ENCODE measurements around the gene PRR33.
A peak's percentile ranks its signal among the peaks of the same experiment; 100 is the strongest.

Gene PRR33

DNA sequence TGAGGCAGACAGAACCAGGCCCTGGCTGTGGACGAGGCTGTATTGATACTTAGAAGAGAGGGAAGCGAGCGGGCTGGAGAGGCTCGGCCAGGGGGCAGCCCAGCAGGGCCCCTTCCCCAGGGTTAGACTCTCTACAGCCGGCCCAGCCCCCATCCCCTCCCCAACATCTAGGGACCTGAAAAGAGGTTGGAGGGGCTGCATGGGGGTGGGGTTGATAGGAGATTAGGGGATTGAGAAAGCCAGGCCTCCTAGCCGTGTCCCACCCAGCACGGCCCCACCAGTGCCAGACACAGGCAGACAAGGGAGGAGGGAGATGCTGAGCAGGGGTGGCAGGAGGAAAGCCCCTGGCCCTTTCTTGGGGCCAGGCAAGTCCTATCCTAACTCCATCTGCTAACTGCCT, 33.1 kb downstream of the PRR33 start:
- no peak overlapping the region for H3K4me3 ChIP-seq (ENCODE audit: low read depth, low read length)
- TF ChIP-seq, protein P1, sequence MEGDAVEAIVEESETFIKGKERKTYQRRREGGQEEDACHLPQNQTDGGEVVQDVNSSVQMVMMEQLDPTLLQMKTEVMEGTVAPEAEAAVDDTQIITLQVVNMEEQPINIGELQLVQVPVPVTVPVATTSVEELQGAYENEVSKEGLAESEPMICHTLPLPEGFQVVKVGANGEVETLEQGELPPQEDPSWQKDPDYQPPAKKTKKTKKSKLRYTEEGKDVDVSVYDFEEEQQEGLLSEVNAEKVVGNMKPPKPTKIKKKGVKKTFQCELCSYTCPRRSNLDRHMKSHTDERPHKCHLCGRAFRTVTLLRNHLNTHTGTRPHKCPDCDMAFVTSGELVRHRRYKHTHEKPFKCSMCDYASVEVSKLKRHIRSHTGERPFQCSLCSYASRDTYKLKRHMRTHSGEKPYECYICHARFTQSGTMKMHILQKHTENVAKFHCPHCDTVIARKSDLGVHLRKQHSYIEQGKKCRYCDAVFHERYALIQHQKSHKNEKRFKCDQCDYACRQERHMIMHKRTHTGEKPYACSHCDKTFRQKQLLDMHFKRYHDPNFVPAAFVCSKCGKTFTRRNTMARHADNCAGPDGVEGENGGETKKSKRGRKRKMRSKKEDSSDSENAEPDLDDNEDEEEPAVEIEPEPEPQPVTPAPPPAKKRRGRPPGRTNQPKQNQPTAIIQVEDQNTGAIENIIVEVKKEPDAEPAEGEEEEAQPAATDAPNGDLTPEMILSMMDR (IDR thresholded peaks at IDR 0.05; ENCODE audit: borderline replicate concordance, insufficient read depth, low read depth, low read length) = no peak

DNA sequence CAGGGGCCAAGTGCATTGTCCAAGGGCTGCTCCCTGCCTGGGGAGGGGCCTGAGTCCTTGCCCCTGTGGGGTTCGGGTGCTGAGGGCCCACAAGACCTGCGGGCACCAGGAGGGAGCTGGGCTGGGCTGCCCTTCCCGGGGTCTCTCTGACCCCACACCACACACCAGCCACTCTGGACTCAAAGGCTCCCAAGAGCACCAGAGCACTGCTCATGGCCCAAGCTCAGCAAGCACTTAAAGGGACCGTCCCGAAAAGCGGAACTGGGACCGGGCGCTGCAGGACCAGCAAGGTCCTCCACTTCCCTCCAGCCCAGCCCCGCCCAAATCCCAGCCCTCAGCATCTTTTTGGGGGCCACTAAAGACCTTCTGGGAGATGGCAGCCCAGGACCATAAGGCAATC, 33.5 kb downstream of the PRR33 start:
- TF ChIP-seq, protein P1 (IDR thresholded peaks at IDR 0.05; ENCODE audit: borderline replicate concordance, insufficient read depth, low read depth, low read length) = no peak
- H3K4me3 ChIP-seq (ENCODE audit: low read depth, low read length) = no peak overlapping the region

DNA sequence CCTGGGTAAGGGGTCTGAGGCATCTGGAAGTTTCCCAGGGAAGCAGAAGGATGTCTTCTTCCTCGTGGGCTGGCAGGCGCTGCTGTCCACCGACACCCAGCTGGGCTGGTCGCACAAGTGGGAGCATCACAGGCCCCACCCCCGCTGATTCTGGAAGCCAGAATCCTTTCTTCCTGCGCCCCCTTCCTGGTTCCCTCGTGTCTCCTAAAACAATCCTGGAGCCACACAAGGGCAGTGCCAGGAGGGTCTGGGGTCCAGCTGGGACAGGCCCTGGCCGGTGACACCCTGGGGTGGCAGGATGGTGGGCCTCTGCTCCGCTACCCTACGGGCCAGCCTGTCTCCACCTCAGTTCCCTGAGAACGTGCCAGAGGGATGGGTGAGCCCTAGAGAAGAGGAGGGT, 34.6 kb downstream of the PRR33 start:
- H3K4me3 ChIP-seq (ENCODE audit: low read depth, low read length) = no peak overlapping the region
- TF ChIP-seq, protein P1 (IDR thresholded peaks at IDR 0.05; ENCODE audit: borderline replicate concordance, insufficient read depth, low read depth, low read length) = no peak

DNA sequence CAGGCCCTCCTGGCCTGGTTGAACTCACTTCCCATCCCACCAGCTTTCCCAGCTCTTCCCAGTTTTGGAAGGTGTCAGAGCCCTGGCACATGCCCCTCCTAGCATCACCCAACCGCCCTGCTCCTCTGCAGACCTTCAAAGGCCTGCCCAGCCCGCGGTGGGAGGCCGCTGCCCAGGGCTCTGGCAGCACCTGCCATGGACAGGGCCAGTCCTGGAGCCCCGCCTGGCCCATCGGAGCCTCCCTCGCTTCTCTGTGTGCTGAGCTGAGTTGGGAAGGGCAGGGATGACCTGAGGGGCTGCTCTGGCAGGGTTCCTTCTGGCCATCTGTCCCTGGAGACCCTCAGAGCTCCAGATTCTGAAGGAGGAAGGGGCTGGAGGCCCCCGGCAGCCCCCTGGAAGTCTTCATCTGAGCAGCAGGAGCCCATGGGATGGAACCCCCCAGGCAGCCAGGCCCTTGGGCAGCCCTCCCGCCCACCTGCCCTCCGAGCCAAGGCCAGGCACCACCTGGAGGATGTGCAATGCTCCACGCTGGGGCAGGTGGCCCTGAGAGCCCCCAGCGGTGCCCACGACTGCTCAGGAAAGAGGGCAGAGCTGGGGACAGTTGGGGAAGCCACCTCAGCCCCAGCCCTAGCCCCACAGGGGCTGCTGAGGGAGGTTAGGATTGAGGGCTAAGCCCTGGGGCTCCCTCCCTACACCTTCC, 35.2 kb downstream of the PRR33 start:
- TF ChIP-seq, protein P1 (IDR thresholded peaks at IDR 0.05; ENCODE audit: borderline replicate concordance, insufficient read depth, low read depth, low read length) = no peak
- no peak overlapping the region for H3K4me3 ChIP-seq (ENCODE audit: low read depth, low read length)

DNA sequence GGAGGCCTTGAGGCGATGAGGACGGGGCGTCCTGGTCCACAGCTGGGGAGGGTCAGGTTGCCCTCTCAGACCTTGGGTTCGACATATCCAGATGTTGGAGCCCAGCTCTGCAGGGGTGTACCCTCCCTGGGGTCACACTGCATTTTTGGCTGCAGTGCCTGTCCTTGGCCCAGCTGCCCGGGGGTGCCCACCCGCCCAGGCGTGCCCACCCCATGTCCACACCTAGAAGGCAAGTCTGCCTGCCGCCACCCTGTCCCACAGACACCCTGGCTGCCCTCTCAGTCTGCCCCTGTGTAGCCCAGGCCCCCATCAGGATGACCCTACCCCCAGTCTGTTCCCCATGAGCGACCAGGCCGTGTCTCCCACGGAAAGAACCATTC, 35.8 kb downstream of the PRR33 start:
- H3K4me3 ChIP-seq (ENCODE audit: low read depth, low read length) = peak overlapping the region; percentile 96
- TF ChIP-seq, protein P1 (IDR thresholded peaks at IDR 0.05; ENCODE audit: borderline replicate concordance, insufficient read depth, low read depth, low read length) = no peak

DNA sequence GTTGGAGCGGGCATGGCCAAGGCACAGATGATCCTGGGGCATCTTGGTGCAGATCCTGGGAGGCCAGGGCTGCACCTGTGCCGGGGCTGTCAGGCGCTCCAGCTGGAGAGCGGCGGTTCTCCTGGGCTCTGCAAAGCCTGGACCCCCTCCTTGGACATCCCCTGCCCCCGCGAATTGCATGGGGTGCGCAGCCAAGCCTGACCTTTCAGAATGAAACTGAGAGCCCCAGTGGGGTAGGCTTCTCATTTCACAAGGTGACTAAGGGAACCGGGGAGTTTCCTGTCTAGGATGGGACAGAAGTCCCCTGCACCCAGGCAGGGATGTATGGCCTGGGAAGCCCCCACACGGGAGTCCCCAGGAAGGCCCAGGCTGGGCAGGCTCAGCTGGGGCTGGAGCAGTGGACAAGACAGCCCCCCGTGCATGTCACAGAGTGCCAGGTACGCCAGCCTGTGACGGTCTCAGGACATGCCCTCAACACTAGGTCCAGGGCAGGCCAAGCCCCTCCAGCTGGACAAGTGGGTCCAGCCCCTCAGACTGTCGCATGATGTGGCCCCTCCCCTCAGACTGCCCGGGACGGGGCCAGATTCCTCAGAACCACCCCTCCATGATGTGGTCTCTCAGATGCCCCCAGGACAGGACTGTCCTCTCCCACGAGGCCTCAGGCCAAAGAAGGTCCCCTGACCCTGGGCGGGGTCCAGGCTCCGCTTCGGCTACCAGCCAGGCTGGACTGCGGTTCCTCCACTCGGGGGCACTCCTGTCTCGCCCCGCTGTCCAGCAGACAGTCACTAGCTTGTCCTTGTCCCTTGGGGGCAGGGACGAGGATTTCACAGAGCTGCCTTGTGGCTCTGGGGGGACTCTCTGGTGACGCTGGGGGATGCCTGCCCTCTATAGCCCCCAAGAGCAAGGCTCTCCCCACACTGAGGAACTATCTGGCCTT, 36.5 kb downstream of the PRR33 start:
- TF ChIP-seq, protein P1 (IDR thresholded peaks at IDR 0.05; ENCODE audit: borderline replicate concordance, insufficient read depth, low read depth, low read length) = no peak
- H3K4me3 ChIP-seq (ENCODE audit: low read depth, low read length) = peak overlapping the region; percentile 96

All from GM12875 (cell line).